Colonic mucosa (tissue), 4 donors: ENCODE data around the gene NKX2-3. TPM values are rescaled to one million over a fixed set of nuclear protein-coding genes. Genes with fewer than 3 reads are reported as not detected.

Experiments used
- DNase-seq: peaks from one replicate; pipeline ENCODE4 v3.0.0-alpha.2; 2020
- H3K27ac ChIP-seq: fragments of 200-600 bp; one replicate; pipeline ENCODE4 v1.8.0; 2021
- H3K27me3 ChIP-seq: fragments of 200-600 bp; one replicate; pipeline ENCODE4 v1.8.0; 2021
- H3K36me3 ChIP-seq: fragments of 200-600 bp; one replicate; pipeline ENCODE4 v1.8.0; 2021
- H3K4me1 ChIP-seq: fragments of 200-600 bp; one replicate; pipeline ENCODE4 v1.8.0; 2021; ENCODE audit warnings: mild to moderate bottlenecking
- H3K4me3 ChIP-seq: fragments of 200-600 bp; one replicate; pipeline ENCODE4 v1.8.0; 2021
- H3K9ac ChIP-seq, 2 donors: one replicate each; pipeline ENCODE4 v1.7.0; 2013; ENCODE audit warnings: control low read depth in 2 of 2, low read depth in 2 of 2, low read length in 2 of 2
- H3K9me3 ChIP-seq: fragments of 200-600 bp; one replicate; pipeline ENCODE4 v1.8.0; 2021
- intact Hi-C: fragments of 100-400 bp; cut with DNase I; formaldehyde crosslinking; loops from one replicate; pipeline ENCODE4 v1.14.1; 2022
- total RNA-seq, 2 donors: library from RNA; stranded (reverse); fragmentation: NEBNext Ultra II Directional in 1 of 2; extraction: Animal tissue kit (Norgen Biotek cat#: 25700) in 1 of 2; gene quantifications; one replicate each; pipeline ENCODE4 v1.2.1, GENCODE V29; 2021
- TF ChIP-seq, protein P1 (sequence below): fragments of 200-600 bp; IDR thresholded peaks from one replicate; pipeline ENCODE4 v1.8.0; 2022; ENCODE audit warnings: antibody characterized with exemption, mild to moderate bottlenecking
- donor health status: healthy.
- donor health status: DM: no; HTN: no; CAD: no.
- donor health status: DM: no; HTN: no; CAD: no.

The NKX2-3 gene
- total RNA-seq, 2 donors from 2014 or later: 5.4 to 7.9 TPM

DNA sequence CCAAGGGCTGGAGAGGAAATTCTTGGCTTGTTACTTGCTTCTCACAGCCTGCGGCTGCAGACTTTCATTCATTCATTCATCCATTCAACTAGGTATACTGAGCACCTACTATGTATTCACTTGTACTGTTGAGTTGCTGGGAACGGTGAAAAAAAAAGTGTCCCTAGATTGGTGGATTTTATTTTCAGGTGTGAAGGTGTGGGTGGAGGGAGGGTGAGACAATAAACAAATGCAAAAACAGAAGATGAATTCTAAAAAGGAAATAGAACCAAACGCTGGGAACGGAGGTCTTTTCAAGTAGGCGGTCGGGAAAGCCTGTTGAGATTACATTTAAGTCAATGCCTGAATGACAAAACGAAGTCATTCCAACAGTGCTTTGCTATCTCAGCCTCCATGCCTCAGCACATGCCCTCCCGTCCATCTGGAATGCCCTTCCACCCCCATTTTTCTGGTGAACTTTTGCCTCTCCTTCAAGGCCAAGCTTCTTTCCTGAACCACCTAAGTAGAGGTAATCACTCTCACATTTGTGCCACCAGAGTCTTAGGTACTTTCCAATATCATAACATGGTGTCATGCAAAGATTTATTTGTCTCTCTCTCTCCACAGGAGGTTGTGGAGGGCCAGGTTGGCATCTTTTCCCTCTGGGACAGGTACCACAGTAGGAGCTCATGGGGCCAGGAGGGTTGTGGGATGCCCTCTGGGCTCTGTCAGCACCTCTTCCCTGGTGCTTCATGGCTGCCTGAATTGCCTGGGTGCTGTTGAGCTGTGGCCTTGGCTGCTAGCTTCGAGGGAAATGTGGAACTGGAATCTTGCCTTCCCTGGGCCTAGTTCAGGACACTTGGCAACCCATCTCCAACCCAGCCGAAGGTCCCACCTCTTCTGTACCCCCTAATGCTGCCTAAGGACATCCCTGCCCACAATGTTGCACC is 5.5 kb downstream of the NKX2-3 start:
- no peak overlapping the region for H3K4me3 ChIP-seq
- H3K9ac ChIP-seq: peak overlapping the region; percentile 49 to 50
- intact Hi-C loops: loop anchor here (5.0 kb wide), 1 partner anchor 101 kb away; no protein-coding TSS in a partner anchor
- H3K27ac ChIP-seq: peak overlapping the region; percentile 21
- H3K9me3 ChIP-seq: no peaks in the 10 kb centered on the region
- no peaks in the 10 kb centered on the region for H3K36me3 ChIP-seq
- no peak for DNase-seq
- H3K4me1 ChIP-seq: peaks cover 19% of the 10 kb centered on the region
- peaks cover 81% of the 10 kb centered on the region for H3K27me3 ChIP-seq
- TF ChIP-seq, protein P1, sequence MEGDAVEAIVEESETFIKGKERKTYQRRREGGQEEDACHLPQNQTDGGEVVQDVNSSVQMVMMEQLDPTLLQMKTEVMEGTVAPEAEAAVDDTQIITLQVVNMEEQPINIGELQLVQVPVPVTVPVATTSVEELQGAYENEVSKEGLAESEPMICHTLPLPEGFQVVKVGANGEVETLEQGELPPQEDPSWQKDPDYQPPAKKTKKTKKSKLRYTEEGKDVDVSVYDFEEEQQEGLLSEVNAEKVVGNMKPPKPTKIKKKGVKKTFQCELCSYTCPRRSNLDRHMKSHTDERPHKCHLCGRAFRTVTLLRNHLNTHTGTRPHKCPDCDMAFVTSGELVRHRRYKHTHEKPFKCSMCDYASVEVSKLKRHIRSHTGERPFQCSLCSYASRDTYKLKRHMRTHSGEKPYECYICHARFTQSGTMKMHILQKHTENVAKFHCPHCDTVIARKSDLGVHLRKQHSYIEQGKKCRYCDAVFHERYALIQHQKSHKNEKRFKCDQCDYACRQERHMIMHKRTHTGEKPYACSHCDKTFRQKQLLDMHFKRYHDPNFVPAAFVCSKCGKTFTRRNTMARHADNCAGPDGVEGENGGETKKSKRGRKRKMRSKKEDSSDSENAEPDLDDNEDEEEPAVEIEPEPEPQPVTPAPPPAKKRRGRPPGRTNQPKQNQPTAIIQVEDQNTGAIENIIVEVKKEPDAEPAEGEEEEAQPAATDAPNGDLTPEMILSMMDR: no peak

DNA sequence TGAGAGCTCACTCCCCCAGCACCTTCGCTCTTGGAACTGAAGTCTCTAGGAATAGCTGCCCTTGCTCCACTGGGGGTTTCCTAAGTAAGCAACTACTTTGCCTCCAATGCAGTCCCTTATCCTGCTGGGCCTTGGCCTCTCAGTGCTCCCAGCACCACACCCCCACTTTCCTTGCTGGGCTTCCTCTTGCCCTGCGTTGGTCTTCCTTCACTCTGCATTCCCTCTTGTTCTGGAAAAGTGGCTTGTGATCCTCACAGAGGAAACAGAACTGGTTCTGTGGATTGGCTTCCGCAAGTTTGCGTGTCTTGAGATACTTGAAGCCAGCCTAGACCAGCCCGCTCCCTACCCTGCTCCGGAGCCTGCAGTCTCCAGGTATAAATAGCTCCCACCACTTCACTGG is 6.4 kb downstream of the NKX2-3 start:
- H3K4me1 ChIP-seq: peaks cover 19% of the 10 kb centered on the region
- no peak for DNase-seq
- no peaks in the 10 kb centered on the region for H3K9me3 ChIP-seq
- peak overlapping the region in 1 of 2 donors; percentile 49 for H3K9ac ChIP-seq
- intact Hi-C loops: loop anchor here (5.0 kb wide), 1 partner anchor 102 kb away; no protein-coding TSS in a partner anchor
- TF ChIP-seq, protein P1: no peak
- H3K36me3 ChIP-seq: no peaks in the 10 kb centered on the region
- H3K4me3 ChIP-seq: no peak overlapping the region
- H3K27me3 ChIP-seq: peaks cover 73% of the 10 kb centered on the region
- peak overlapping the region; percentile 12 for H3K27ac ChIP-seq

DNA sequence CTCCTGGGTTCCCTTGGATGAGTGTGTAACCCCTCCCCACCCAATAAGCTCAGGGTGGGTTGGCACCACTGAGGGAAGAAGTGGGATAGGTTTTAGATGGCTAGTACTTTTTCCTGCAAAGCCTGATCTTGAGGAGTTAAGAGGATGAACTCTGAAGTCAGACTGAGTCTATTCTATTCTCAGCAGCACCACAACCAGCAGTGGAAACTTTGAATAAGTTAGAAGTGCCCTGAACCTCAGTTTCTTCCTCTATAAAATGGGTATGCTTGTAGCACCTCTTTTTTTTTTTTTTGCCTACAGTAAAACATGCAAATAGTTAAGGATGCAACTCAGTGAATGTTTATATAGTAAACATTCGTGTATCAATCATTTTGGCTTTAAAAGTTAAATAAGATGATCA is 7.1 kb downstream of the NKX2-3 start:
- TF ChIP-seq, protein P1: no peak
- DNase-seq: no peak
- peaks cover 66% of the 10 kb centered on the region for H3K27me3 ChIP-seq
- H3K9me3 ChIP-seq: no peaks in the 10 kb centered on the region
- H3K27ac ChIP-seq: no peak overlapping the region
- H3K4me3 ChIP-seq: no peak overlapping the region
- H3K36me3 ChIP-seq: no peaks in the 10 kb centered on the region
- H3K4me1 ChIP-seq: peaks cover 16% of the 10 kb centered on the region
- intact Hi-C loops: loop anchor here (5.0 kb wide), 1 partner anchor 103 kb away; no protein-coding TSS in a partner anchor
- peak overlapping the region in 1 of 2 donors; percentile 19 for H3K9ac ChIP-seq

DNA sequence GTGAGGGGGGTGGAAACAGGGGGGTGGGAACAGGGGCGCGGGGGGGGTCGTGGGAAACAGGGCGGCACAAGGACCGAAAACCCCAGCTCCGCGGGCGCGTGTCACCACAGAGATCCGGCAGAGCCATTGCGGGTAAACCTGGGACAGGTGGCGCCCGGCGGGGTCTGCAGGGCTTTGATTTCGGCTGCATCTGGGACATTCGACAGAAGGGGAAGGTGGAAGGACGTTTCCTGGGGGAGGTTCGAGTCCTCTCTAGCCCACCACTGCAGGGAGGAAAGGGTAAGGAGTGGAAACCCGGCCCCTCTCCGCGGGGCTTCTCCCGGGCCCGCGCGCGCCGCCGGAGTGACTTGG is 7.5 kb downstream of the NKX2-3 start:
- Histone ChIP-seq H3K27ac (no peak overlapping the region), H3K9ac (no peak overlapping the region), H3K4me3 (peak overlapping the region; percentile 32), H3K36me3 (no peaks in the 10 kb centered on the region), H3K9me3 (no peaks in the 10 kb centered on the region), H3K4me1 (peaks cover 14% of the 10 kb centered on the region), H3K27me3 (peaks cover 62% of the 10 kb centered on the region)
- intact Hi-C loops: no loop called here
- TF ChIP-seq, protein P1: no peak
- DNase-seq: no peak

DNA sequence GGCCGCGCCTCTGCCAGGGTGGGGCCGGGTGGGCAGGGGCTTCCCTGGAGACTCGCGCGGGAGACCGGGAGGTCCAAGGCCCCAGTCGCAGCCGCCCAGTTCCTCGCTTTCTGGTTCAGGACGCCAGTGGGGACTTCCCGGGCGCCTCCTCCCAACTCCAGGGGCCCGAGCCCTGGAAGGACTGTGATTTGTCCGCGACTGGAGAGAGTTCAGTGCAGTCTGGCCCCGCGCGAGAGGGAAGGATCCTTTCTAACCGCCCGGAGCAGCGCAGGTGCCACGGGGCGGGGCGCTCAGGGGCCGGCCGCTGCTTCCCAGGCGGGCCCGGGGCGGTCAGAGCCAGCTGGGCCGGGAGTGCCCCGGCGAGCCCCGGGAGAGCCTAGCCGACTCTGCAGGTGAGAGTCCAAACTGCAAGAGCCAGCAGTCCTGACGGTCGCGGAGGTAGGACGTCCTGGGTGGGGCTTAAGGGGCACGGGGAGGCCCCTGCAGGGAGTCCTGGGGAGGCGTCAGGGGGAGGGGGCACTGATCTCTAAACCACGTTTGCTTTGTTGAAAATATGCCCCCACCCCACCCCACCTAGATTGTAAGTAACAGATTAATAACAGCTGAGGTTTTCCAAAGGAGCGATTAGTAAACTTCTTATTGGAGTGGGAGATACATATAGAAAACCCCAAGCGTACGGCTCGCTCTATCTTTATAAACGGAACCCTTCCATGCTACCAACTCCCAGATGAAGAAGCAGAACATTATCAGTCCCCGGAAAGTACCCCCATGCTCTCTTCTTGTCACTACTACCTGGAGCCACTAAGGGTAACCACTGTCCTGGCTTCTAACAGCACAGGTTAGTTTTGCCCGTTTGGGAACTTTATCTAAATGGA is 8.2 kb downstream of the NKX2-3 start:
- Histone ChIP-seq H3K9ac (peak overlapping the region in 1 of 2 donors; percentile 43), H3K36me3 (no peaks in the 10 kb centered on the region), H3K27me3 (peaks cover 56% of the 10 kb centered on the region), H3K9me3 (no peaks in the 10 kb centered on the region), H3K4me3 (peak overlapping the region; percentile 32), H3K27ac (no peak overlapping the region), H3K4me1 (peaks cover 10% of the 10 kb centered on the region)
- TF ChIP-seq, protein P1: no peak
- intact Hi-C loops: no loop called here
- DNase-seq: no peak
